ENCODE data around the gene DLGAP3. TPM values are rescaled to one million over a fixed set of nuclear protein-coding genes. Genes with fewer than 3 reads are reported as not detected.
A peak's percentile ranks its signal among the peaks of the same experiment; 100 is the strongest.

Gene DLGAP3
- total RNA-seq, 1 experiment from 2014 or later: 0.27 TPM

DNA sequence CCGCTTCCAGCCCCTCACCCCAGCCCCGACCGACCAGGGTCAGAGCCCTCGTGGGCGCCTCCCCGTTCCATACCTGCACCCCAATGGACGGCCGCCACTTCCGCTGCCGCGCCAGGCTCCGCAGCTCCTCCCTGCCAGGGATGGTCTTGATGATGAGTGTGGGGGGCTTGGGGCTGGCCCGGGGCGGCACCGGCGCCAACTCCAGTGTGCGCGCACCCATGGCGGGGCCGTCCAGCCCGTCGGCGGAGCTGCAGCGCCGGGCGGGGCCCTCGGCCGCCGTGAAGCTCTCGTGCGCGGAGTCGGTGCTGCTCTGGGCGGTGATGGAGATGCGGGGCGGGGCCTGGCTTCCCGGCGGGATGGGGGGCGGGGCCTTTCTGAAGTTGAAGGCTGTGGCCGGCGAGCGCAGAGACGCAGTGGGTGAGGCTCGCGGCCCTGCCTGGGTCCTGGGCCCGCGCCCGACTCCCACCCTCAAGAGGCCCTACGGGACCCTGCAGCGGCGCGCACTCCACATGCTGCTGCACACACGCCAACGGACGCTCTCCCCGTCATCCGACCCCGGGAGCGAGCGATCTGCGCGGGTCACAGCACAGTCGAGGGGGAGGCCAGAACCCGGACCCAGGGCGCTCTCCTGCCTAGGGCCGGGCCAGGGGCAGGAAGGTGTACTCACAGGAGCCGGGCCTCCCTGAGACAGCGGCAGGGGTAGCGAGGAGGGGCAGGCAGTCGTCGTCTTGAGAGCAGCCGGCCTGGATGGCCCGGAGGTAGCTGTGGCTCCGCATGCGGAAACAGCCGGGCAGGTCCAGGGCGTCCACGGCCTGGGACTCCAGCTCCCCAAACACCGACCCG lies 43.8 kb downstream of the DLGAP3 start:
- ATAC-seq (no peak), DNase-seq (ENCODE audit: low read depth, low spot score) (no peak)

More for the DNA sequence above, 43.8 kb downstream of the DLGAP3 start:
- Histone ChIP-seq H3K9ac (ENCODE audit: low read length) (no peak overlapping the region), H3K36me3 (ENCODE audit: control insufficient read depth in 1 of 2, insufficient read depth in 2 of 2, low read length in 2 of 2) (no peaks in the 10 kb centered on the region), H3K27ac (ENCODE audit: low read depth, low read length) (no peak overlapping the region), H3K4me3 (replicated peaks in 1 of 2; ENCODE audit: low read depth in 1 of 2, low read length in 2 of 2) (no peak overlapping the region), H4K20me1 (ENCODE audit: insufficient read depth) (no peaks in the 10 kb centered on the region), H3K4me1 (ENCODE audit: control insufficient read depth in 1 of 2, insufficient read depth in 2 of 2, low read length in 2 of 2) (peaks cover 0 to 6% of the 10 kb centered on the region in 2 experiments; a peak in 1 of 4 replicates), H3K27me3 (ENCODE audit: insufficient read depth, low read length) (no peaks in the 10 kb centered on the region), H2AFZ (ENCODE audit: low read depth, low read length, poor library complexity, severe bottlenecking) (no peak overlapping the region), H3K9me2 (ENCODE audit: insufficient read depth) (no peaks in the 10 kb centered on the region), H3K9me3 (ENCODE audit: control insufficient read depth in 1 of 2, insufficient read depth in 1 of 2, low read depth in 1 of 2, low read length in 2 of 2) (no peaks in the 10 kb centered on the region), H3K79me2 (ENCODE audit: insufficient read depth, low read length) (no peaks in the 10 kb centered on the region), H3K4me2 (ENCODE audit: low read length) (peak overlapping the region; percentile 37)
- CTCF ChIA-PET: interaction anchor here (0.8 kb wide), 1 partner anchor 9 kb away, joined by 3 read pairs; no protein-coding TSS in a partner anchor
- POLR2A ChIA-PET: no interaction called here
- RAD21 ChIA-PET (ENCODE audit: low non-redundant PET in 1 of 2, low total read pairs in 2 of 2, uncharacterized antibody in 2 of 2, unreplicated experiment in 2 of 2): no interaction called here
- TF ChIP-seq, protein P1, sequence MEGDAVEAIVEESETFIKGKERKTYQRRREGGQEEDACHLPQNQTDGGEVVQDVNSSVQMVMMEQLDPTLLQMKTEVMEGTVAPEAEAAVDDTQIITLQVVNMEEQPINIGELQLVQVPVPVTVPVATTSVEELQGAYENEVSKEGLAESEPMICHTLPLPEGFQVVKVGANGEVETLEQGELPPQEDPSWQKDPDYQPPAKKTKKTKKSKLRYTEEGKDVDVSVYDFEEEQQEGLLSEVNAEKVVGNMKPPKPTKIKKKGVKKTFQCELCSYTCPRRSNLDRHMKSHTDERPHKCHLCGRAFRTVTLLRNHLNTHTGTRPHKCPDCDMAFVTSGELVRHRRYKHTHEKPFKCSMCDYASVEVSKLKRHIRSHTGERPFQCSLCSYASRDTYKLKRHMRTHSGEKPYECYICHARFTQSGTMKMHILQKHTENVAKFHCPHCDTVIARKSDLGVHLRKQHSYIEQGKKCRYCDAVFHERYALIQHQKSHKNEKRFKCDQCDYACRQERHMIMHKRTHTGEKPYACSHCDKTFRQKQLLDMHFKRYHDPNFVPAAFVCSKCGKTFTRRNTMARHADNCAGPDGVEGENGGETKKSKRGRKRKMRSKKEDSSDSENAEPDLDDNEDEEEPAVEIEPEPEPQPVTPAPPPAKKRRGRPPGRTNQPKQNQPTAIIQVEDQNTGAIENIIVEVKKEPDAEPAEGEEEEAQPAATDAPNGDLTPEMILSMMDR (IDR thresholded peaks at IDR 0.05 in 2 of 3, conservative IDR thresholded peaks at IDR 0.05 in 1 of 3; ENCODE audit: borderline replicate concordance in 1 of 3, insufficient read depth in 1 of 3, low read depth in 2 of 3, low read length in 2 of 3): no peak
- no peak for TF ChIP-seq ATF3 (IDR thresholded peaks at IDR 0.05)
- TF ChIP-seq ZNF274 (IDR thresholded peaks at IDR 0.05; ENCODE audit: low read depth, low read length): no peak
- TF ChIP-seq SRF (IDR thresholded peaks at IDR 0.05; ENCODE audit: low read depth): no peak
- no peak for TF ChIP-seq CBX3 (IDR thresholded peaks at IDR 0.05; ENCODE audit: low read depth)
- no peak for TF ChIP-seq ZFX (IDR thresholded peaks at IDR 0.05)
- TF ChIP-seq, protein P2, sequence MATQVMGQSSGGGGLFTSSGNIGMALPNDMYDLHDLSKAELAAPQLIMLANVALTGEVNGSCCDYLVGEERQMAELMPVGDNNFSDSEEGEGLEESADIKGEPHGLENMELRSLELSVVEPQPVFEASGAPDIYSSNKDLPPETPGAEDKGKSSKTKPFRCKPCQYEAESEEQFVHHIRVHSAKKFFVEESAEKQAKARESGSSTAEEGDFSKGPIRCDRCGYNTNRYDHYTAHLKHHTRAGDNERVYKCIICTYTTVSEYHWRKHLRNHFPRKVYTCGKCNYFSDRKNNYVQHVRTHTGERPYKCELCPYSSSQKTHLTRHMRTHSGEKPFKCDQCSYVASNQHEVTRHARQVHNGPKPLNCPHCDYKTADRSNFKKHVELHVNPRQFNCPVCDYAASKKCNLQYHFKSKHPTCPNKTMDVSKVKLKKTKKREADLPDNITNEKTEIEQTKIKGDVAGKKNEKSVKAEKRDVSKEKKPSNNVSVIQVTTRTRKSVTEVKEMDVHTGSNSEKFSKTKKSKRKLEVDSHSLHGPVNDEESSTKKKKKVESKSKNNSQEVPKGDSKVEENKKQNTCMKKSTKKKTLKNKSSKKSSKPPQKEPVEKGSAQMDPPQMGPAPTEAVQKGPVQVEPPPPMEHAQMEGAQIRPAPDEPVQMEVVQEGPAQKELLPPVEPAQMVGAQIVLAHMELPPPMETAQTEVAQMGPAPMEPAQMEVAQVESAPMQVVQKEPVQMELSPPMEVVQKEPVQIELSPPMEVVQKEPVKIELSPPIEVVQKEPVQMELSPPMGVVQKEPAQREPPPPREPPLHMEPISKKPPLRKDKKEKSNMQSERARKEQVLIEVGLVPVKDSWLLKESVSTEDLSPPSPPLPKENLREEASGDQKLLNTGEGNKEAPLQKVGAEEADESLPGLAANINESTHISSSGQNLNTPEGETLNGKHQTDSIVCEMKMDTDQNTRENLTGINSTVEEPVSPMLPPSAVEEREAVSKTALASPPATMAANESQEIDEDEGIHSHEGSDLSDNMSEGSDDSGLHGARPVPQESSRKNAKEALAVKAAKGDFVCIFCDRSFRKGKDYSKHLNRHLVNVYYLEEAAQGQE (IDR thresholded peaks at IDR 0.05; ENCODE audit: low read depth): no peak
- TF ChIP-seq ZBTB33 (IDR thresholded peaks at IDR 0.05; ENCODE audit: extremely low read depth, insufficient replicate concordance, low read length): no peak
- TF ChIP-seq, protein P3, sequence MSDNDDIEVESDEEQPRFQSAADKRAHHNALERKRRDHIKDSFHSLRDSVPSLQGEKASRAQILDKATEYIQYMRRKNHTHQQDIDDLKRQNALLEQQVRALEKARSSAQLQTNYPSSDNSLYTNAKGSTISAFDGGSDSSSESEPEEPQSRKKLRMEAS (IDR thresholded peaks at IDR 0.05): no peak
- TF ChIP-seq SIN3A (IDR thresholded peaks at IDR 0.05; ENCODE audit: low read depth): no peak
- no peak for TF ChIP-seq EGR1 (IDR thresholded peaks at IDR 0.05; ENCODE audit: low read depth)
- no peak for TF ChIP-seq EZH2phosphoT487 (IDR thresholded peaks at IDR 0.05; ENCODE audit: borderline replicate concordance)
- intact Hi-C loops (cut with micrococcal nuclease): no loop called here
- no TSS peak for BruUV-seq (replicated peaks)

Data from HCT116 (cell line).